NCI-H748 (cell line): ENCODE data around the gene NAA40.

Experiments used
- DNase-seq: peaks from one replicate; lab custom pipeline; 2025; ENCODE audit not compliant: unreplicated experiment; lab: John Stamatoyannopoulos, UW

NAA40 gene

DNA sequence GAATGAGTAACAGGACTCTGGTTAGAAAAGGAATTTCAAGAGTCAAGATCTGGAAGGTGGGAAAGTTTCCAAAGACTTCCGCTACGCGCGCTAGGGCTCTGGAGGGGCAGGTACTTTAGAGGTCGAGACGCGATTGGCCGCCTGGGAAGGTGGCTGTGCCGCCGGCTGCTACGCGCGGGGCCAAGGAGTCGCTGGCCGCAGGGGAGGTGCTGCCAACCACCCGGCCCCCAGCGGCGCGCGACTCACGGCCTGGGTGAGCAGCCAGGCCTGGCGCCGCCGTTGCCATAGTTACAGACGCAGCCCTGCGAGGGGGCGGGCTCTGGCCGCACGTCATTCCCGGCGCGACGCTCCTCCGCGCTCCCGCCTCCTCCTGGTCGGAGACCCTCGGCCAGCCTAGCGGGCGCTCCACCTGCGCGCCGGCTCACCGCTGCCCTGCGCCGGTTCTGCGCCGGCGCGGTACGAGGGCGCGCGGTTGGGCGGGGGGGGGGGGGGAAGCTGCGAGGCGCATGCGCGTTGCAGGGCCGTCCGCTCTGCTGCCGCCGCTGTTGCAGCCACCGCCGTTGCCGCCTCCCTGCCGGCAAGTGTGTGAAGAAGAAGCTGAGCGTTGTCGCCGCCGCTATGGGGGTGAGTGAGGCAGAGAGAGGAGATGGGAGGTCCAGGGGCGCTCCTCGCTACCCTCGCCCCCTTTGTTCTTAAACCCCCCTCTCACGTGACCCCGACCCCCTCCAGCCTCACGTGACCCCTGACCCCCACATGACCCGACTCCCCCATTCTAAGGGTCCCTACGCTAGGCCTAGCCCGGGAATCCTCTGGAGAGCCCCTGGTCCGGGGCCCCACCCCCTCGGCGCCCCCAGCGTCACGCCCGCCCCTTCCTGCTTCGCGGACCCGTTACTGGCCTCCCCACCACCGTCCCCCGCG lies at the start of gene NAA40:
NAA40 (plus strand) TSS at position 524 of the 918 bp plus-strand sequence; CDS start at position 619, 95 bp downstream.
- DNase-seq = peak; percentile 99

DNA sequence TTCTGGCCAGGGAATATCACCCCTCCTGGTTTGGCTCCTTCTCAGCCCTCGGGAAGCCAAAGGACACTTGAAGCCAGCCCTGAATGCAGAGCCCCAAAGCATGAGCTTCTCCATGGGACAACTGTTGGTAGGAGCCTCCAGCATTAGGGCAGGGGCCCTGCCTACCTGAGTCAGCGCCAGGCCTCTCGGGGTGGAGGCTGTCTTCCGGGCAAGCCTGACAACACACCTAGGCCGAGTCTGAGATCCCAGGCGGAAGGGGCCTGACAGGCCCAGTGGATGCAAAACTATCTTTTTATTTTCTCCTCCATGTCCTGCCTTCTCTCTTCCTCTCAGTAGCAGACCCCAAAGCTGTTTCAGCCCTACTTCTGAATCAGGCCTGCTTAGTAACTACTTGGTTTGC lies 49.5 kb upstream of the NAA40 start:
- DNase-seq = no peak

DNA sequence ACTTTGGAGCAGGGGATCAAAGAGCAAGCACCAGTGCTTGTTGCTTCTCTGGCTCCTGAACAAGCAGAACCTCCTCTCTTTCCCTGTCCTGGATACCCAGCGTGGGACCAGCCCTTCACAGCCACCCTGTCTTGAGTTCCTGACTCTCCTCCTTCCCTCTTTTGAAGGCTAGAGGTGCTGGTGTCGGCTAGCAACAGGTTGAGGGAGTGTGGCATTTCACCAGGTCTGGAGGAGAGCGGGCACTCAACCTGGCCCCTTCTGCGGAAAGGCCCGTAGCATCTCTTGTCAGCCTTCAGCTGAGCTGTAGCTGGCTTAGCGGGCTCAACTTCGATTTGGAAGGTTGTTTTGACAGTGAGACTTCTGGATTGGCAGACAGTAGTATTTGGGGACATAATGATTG lies 48.4 kb upstream of the NAA40 start:
- no peak for DNase-seq

DNA sequence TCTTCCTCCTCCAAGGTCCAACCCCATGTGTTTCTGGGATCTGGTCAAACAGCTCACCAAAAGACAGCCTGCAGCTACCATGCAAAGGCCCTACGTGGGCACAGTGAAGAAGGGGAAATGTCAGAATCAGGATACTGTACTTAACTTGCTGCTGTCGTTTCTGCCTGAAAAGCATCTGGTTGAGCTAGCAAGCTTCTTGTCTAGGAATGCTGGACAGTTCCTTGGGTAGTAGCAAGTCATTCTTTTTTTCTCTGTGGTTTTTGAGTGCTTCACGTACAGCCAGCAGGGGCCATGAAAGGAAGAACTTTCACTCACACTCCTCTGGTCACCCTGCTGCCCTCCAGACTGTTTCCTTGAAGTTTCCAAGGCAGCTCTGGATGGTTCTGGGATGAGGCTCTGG lies 46.6 kb upstream of the NAA40 start:
- no peak for DNase-seq

DNA sequence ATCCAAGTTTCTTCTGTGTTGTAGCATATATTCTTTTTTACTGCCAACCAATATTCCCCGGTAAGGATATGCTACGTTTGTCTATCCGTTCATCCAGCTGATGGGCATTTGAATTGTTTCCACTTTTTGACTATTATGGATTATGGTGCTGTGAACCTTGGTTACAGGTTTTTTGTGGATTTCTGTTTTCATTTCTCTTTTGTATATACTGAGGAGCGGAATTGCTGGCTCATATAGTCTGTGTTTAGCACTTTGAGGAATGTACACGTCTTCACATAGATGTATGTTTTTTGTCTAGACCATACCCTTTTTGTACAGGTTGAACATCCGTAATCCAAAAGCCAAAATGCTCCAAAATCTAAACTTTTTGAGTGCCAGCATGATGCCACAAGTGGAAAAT lies 45.4 kb upstream of the NAA40 start:
- no peak for DNase-seq

DNA sequence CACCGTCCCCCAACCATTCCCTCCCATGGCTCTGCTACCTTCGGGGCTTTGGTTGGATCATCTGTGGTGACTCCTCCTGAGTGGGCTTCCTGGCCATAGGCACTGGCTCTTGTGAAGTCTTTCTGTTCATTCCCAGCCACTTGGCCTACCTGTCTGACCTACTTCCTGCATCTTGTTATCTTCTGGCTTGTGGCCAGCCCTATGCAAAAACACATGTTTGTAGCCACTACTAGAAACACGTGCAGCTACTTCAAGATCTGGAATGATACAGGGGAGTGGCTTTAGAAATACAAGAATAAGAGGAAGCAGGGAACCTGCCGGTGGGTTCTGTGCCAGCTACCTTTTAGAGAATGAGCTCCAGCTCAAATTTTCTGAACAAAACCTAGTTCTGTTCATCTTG lies 42.7 kb upstream of the NAA40 start:
- no peak for DNase-seq

DNA sequence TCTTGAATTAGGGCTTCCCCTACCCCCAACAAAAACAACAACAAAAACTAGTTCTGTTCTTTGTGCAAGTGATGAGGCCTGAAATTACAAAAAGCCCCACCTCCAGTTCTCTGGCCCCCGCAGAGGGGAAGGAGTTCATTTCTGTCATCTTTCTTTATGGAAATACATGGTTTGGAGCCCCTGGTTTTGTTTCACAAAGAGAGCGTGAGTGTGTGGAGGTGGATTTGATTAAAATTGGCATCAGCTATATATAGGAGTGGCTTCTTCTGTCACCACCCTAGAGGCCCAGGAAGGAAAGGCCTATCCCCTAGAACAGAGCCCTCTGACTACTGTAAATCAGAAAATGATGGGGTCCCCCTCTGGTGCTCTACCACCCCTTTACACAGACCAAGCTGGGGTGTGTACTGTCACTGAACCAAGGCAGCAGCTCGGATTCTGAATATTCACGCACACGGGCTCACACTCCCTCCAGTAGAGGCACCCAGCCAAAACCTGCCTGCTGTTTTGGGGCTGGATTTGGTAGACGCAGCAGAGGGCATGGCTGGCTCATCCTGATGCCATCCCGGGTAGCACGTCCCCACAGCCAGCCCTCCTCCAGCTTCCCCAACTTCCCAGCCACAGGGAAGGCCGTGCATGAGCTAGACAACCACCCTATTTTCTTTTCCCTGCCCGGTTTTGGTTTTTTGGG lies 41.2 kb upstream of the NAA40 start:
- DNase-seq = no peak

DNA sequence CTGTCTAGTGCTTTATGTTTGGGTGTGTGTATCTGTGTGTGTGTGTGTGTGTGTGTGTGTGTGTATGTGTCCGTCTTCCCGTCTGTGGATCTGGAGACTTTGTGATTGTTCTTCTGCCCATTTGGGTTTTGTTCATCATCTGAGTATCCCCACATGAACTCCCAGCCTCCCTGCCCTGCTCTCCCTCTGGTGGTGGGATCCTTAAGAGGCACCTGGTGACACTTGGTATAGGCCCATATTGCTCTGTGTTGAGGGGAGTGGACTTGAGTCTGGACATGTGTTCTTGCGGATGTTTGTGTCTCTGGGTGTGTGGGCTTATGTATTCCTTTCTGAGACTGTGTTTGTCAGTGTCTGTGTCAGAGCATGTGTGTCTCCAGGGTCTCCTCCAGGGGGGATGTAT lies 37.1 kb upstream of the NAA40 start:
- DNase-seq = no peak

DNA sequence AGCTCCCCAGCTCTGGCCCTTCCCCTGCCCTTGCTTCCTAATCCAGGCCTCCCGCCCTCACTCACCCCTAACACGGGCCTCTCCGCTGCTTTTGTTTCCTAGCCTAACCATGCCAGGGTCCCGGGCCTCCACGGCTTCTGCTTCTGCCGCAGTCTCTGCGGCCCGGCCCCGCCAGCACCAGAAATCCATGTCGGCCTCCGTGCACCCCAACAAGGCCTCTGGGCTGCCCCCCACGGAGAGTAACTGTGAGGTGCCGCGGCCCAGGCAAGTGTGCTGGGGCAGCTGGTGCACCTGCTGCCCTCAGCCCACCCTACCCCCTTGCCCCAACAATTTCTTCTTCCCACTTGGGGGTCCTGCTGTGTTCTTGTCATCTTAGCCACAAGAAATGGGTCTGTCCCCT lies 34.9 kb upstream of the NAA40 start:
- no peak for DNase-seq

DNA sequence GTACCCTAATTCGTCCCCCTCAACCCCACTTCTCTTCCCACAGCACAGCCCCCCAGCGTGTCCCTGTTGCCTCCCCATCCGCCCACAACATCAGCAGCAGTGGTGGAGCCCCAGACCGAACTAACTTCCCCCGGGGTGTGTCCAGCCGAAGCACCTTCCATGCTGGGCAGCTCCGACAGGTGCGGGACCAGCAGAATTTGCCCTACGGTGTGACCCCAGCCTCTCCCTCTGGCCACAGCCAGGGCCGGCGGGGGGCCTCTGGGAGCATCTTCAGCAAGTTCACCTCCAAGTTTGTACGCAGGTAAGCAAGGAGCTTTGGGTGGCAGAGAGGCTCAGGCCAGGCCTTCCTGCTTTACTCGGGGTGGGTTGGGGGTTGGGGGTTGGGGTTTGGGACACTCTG lies 34.1 kb upstream of the NAA40 start:
- no peak for DNase-seq

DNA sequence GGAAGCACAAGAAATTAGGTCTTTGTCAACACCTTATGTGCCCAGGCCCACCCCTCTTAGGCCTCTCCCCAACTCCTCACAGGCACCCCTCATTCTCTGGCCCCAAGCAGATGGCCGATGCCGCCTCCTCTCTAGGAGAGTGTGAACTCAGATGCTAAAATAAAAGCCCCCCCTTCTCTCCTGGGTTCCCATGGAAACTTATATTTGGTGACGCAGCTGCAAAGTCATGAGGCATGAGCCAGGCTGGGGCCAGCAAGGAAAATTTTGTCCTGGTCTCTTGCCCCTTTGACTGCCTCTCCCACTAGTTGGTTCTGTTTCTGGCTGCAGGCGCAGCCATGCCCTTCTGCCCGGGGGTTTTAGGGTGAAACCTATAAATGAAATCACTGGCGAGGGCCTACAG lies 33.6 kb upstream of the NAA40 start:
- DNase-seq = no peak

DNA sequence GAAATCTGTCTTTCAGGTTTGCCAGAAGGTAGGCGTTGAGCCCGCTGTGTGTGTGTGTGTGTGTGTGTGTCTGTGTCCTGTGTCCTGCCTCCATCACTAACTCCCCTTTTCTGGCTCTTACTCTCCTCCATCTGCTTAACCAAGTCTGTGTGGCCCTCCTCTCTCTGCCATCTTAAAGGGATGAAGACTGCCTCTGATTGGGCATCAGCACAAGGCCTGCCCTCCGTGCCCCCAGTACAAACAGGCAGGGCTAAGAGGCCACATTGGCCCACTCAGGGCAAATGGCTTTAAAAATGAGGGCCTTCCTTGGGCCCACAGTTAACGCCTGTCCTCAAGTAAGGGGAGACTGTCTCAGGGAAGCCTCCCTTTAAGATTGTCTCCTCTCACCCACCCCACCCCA lies 32.7 kb upstream of the NAA40 start:
- DNase-seq = no peak

DNA sequence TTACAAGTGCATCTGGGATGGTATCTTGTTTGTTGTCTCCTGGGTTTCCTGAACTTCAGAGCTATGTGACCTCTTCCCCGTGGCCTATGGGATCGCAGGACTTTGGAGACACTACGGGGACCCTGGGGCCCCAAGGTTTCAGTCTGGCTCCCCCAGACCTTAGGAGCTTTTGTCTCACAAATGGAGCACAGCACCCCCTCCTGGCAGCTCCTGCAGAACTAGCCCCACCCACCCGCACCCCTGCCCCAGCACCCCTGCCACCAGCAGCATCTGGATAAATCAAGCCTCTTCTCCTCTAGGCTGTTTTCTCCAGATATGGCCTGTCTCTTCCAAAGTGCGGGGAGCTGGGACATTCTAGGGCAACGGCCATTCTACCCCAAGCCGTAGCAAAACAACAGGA lies 32.2 kb upstream of the NAA40 start:
- no peak for DNase-seq

DNA sequence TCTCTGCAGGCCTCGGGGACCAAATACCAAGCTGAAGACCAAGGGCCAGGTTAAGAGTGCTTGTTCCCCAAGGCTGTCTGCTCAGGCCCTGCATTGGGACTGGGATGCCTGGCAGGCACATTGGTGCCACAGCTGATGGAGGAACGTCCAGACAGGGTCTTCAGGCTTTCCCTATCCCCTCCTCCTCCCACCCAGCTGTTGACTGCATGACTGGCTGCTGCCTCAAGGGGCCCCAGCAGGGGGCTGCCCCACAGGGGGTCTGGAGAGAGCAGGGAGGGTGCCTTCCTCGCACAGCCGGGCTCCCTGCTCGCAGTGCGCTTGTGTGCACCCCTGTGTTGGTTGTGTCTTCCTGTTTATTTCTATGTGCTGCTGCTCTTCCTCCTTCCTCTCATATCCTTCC lies 31.7 kb upstream of the NAA40 start:
- no peak for DNase-seq

DNA sequence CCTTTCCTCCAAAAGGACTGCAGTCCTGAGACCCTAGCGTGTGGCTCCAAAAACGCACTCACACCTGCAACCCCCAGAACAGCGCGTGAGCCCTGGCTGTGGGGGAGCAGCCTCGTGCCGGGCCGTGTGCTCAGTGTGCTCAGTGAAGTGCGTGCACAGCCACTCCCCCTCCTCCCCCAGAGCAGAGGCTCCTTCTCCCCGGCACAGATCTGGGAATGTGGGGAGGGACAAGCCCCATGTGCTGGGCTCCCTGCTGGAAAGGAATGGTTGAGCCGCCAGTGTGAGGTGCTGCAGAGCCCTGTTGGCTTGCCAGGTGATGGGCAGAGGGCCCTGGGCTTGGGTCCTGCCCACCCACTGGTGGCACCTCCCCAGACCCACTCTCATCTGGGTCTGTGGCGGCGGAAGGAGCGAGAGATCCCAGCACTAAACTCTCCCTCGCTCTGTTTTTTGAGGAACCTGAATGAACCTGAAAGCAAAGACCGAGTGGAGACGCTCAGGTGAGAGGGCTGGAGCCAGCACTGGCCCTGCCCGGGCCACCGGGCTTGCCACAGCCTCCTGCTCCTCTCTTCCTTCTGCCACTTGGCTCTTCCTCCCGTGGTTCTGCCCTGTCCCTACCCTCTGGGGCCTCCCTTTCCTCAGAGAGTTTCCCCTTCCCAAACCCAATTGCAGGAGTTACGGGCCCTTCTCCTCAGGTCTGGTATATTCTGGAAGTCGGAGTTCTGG lies 30.8 kb upstream of the NAA40 start:
- DNase-seq = no peak

DNA sequence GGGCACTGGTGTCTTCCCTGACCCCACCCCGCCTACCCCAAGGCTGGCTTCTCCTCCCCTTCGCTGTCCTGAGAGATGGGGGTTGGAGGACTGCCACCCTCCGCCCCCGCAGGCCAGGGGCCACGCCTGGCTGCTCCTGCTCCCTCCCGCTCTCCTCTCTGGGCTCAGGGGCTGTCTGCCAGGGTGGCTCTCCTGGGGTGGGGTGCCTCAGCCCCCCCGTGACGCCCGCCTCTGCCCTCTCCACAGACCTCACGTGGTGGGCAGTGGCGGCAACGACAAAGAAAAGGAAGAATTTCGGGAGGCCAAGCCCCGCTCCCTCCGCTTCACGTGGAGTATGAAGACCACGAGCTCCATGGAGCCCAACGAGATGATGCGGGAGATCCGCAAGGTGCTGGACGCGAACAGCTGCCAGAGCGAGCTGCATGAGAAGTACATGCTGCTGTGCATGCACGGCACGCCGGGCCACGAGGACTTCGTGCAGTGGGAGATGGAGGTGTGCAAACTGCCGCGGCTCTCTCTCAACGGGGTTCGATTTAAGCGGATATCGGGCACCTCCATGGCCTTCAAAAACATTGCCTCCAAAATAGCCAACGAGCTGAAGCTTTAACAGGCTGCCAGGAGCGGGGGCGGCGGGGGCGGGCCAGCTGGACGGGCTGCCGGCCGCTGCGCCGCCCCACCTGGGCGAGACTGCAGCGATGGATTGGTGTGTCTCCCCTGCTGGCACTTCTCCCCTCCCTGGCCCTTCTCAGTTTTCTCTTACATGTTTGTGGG lies 30.0 kb upstream of the NAA40 start:
- no peak for DNase-seq

DNA sequence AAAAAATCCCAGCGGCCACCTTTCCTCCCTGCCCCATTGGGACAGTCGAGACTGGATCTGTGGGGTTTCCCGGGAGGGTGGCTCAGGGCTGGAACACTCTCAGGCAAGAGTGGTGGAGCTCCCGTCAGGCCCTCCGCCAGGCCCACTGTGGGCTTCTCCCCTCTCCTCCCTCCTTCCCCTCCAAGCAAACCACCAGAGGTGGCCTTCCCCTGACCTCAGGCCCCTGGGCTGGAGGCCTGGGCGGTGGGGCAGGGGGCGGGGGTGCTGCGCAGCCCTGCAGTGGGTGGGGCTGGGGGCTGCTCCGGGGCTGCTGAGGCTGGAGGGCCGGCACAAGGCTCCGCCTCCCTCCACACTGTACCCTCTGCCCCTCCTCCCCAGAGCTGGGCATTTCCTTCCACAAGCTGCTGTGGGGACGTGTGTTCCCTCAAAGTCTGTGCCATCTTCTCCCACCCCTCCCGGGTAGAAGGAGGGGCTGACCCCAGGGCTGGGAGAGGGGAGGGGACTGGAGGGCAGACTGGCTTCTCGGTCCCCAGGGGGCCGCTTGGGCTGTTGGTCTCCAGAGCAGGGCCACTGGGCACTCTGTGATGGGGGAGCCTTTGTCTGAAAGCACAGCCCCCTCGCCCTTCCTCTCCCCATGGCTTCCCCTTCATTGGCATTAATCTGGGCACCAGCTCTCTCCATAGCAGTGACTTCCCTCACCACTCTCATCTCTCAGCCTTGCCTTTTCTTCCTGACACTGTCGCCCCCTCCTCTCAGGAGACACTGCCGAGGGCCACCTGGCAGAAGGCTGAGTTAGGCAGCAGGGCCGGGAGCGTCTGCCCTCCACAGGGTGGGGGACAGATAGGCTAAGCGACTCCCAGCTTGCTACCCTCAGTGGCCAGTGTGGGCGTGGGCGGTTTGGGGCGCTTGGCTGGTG lies 29.0 kb upstream of the NAA40 start:
- no peak for DNase-seq

DNA sequence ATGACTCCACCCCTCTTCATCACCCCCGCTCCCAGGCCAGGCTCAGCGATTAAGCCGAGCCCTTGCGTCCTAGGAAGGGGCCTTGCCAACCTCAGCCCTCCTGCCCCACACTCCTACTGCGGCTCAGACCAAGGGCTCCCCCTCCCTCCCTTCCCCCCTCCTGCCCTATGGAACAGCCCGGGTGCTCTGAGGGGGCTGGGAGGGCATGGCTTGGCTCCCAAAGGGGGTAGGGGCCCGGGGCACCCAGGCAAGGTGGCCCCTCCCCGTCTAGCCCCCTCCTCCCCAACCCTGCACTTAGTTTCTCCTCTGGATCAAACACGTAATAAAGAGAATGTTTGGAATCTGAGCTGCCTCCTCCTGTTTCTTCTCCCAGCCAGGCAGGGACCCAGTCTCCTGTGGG lies 28.1 kb upstream of the NAA40 start:
- no peak for DNase-seq

DNA sequence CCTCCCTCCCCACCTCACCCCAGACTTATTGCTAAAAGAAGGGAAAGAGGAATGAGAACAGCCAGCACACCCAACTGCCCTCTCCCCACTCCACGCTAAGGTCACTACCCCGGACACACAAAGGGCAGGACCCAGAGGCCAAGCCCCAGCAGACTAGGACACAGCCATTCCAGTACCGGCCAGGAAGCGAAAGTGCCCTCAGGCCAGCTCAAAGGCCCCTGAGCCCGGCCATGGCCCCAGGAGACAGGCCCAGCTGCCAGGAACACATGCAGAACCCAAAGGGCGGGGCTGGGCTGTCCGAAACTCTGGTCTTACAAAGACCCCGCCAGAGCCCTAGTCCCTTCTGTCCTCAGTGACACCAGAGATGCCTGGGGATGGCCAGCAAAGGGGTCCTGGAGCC lies 27.4 kb upstream of the NAA40 start:
- no peak for DNase-seq

DNA sequence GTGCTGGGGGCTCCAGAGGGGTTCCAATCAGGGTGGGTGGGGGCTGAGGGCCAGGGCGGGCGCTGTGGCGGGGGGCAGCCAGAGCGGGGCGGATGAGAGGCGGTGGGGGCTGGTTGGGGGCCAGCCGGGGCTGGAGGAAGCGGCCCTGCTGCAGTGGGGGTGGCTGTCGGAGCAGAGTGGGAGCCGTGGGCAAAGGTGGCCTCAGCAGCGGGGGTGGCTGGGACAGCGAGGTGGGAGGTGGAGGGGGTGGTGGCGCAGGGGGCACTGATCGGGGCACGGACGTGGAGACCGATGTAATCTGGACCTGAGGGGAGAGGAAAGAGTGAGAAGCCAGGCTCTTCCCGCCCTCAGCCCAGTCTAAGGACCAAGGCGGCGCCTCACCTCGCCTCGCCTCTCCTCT lies 26.9 kb upstream of the NAA40 start:
- no peak for DNase-seq
